GM21528 (cell line): ENCODE measurements around the gene TEX261.

ENCODE experiments used
- ATAC-seq: cut with Tn5 transposase; IDR thresholded peaks from one replicate; pipeline ENCODE4 v1.9.1; 2021; ENCODE audit warnings: mild to moderate bottlenecking, moderate library complexity; ENCODE audit not compliant: unreplicated experiment, low FRiP score

The TEX261 gene

DNA sequence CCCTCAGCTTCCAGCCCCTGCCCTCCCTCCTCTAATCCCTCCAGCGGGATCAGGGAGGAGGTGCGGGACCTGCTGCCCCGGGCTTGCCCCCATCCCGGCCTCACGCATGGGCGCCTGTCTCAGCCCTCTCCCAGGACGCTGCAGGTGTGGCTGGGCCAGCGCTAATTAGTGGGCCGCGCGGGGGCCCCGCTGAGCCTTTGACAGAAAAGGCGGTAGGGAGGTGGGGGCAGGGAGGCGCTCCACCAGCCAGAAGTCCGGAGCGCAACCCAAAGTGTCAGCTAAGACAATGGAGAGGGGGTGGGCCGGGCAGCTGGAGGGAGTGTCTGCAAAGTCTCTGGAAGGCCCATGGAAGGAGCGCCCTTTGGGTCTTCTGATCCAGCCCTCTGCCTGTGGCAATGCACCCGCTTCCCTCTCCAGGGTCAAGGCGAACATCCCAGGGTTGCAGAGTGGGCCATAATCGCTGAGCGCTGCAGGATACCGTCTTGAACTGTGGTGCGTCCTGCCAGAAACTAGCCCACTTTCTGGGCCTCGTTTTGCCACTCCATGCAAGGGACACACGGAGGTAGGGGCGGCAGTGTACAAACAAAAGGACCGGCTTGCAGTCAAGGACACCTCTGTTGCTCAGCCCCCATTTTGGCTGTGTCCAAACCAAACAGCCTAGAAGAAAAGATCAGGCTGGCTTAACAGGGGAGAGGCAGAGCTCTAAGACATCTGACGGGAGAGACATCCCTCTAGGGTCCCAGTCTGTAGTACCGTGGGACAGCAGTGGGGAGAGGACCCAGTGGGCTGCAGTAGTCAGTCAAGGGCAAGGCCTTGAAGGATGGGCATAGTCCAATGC, 55.5 kb downstream of the TEX261 start:
- ATAC-seq, result no peak

DNA sequence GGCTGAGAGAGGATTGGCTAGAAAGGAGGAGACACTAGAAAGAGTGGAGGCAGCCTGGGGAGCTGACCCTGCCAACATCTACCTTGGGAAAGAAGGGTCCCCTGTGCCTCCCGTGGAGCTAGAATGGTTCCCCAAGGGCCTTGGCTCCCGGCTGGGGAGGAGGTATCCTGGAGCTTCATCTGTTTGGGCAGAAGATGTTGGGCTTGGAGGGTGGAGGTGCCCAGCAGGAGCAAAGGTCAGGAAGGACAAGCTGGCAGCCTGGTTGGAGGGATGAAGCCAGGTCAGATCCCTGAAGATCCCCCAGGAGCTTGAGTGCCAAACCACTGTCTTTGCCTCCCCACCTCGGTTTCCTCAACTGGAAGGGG, 56.1 kb downstream of the TEX261 start:
- ATAC-seq, result no peak

DNA sequence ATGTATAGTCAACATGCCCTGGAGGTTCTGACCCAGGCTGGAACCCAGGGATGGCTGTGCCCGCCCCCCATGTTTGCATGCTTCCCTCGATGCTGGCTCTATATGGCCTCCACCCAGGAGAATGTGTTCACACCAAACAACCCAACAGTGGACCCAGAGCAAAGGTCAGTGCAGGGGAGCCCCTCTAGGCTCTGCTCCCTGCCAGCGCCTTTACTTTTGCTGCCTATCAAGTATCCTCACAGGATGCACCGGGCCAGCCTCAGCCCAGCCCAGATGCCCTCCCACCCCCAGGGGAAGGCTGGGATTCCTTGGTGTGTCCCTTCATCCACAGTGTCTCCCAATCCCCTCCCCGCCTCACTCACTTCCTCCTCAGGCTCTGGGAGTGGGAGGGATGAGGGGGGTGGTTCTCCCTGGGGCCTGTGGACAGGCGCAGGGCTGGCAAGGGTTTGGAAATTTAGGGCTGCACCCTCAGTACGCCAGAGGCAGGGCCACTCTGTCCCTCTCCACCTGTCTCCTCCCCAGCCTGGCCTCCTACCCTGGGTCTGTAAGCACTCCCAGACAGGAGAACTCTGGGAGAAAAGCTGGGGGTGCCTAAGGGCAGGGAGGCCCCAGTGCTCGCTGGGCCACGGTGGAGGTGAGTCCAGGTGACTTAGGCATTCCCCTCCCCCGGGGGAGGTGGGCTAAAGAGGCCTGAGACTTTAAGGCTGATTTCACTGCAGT, 56.6 kb downstream of the TEX261 start:
- no peak for ATAC-seq

DNA sequence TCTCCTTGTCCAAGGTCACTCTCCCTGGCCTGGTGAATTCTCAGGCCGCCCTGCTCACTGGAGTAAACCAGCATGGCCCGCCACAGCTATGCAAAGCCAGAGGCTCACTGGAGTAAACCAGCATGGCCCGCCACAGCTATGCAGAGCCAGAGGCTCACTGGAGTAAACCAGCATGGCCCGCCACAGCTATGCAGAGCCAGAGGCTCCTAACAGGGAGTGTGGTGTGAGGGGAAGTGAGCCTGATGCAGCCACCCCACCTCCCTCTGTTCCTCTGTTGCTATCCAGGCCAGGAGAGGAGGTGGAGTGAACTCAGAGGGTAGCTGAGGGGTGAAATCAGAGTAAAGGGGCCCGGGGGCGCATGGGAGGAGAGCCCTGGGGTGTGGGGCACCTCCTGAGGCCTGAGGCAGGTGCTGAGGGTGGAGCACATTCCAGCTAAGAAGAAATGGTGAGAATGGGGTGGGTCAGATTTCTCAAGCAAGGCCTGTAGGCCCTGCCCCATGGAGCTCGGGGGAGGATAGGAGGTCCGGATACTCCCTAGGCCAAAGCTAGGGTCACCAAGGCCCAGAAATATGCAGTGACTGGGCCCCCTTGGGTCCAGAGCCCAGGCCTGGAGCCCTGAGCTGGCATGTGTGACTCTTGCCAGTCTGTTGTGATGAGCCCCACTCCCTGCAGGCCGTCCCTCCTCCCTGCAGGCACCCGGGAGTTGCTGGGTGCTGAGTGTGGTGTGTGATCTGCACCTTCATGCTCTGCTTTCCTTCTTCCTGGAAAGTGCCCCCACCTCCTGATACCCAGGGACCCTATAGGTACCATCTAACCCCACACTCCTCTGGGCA, 57.5 kb downstream of the TEX261 start:
- ATAC-seq, result no peak

DNA sequence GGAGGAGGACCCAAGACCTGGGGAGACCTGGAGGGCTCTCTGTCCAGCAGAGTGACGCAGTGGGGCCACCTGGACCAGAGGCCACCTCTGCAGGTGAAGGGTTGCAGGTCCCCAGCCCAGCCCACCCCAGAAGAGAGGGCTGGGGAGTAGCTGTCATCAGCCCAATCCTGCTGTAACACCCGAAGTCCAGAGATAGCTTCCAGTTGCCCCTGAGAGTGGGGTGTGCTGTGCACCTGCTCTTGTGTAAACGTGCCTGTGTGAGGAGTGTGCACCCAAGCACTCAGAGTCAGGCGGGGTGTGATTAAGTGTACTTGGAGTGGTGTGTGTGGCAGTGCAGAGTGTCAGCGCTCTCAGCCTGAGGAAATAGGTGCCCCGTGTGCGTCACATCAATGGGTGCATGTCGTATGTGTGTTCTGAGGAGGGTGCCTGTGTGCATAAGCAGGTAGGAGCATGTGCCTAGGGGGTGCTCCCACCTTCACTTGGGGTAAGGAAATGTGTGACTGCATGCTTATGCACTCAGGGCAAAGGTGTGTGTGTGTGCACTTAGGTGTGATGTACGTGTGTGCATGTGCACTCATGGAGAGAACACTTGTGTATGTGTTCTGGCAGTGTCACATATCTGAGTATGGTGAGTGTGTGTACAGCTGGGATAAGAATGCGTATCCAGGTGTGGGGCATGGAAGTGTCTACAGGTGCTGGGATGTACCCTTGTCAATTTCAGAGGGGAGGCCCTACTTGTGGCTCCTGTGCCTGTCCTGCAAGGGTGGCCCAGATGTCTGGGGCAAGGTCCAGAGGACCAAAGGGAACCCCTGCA, 58.3 kb downstream of the TEX261 start:
- ATAC-seq, result no peak
